OCI-LY7 (cell line): ENCODE data around the gene SIAE. TPM values are rescaled to one million over a fixed set of nuclear protein-coding genes. Genes with fewer than 3 reads are reported as not detected.

Experiments used
- BruUV-seq: library from RNA; stranded (reverse); fragments of 400-500 nt; replicated peaks from 2 replicates; lab custom pipeline; 2021; lab: Mats Ljungman, UMichigan
- CTCF ChIA-PET: fragments of 300-600 bp; sonication (Branson Sonifier 250); formaldehyde crosslinking; loops from one replicate; lab custom pipeline; 2022; ENCODE audit warnings: antibody characterized with exemption; ENCODE audit not compliant: unreplicated experiment; lab: Charles Lee
- POLR2A ChIA-PET: fragments of 300-600 bp; sonication (Branson Sonifier 250); formaldehyde crosslinking; loops from one replicate; lab custom pipeline; 2022; ENCODE audit warnings: antibody characterized with exemption; lab: Charles Lee
- DNase-seq: peaks from one replicate; pipeline ENCODE4 v3.0.0-alpha.2; 2015; ENCODE audit warnings: low spot score
- H2AFZ ChIP-seq: fragments of 200-600 bp; sonication (generic), shearing (Covaris generic); 2 replicates; pipeline ENCODE4 v1.6.1; 2014; ENCODE audit warnings: mild to moderate bottlenecking, antibody characterized with exemption, low read length, moderate library complexity
- H3K27ac ChIP-seq: fragments of 200-600 bp; sonication (generic); 2 replicates; pipeline ENCODE4 v1.5.1; 2014; ENCODE audit warnings: mixed run types, low read depth, mild to moderate bottlenecking, moderate library complexity, low read length, inconsistent platforms; ENCODE audit not compliant: poor library complexity, severe bottlenecking
- H3K36me3 ChIP-seq: fragments of 200-600 bp; sonication (generic); 2 replicates; pipeline ENCODE4 v1.6.1; 2014; ENCODE audit warnings: mild to moderate bottlenecking, antibody characterized with exemption, low read length, moderate library complexity, mixed read lengths; ENCODE audit not compliant: insufficient read depth
- H3K4me1 ChIP-seq: fragments of 200-600 bp; sonication (generic); 2 replicates; pipeline ENCODE4 v1.5.1; 2014; ENCODE audit warnings: mild to moderate bottlenecking, low read length; ENCODE audit not compliant: insufficient read depth, poor library complexity, severe bottlenecking
- H3K4me2 ChIP-seq: fragments of 200-600 bp; sonication (generic); 2 replicates; pipeline ENCODE4 v1.6.1; 2014; ENCODE audit warnings: mild to moderate bottlenecking, low read length
- H3K4me3 ChIP-seq: fragments of 200-600 bp; sonication (generic); 2 replicates; pipeline ENCODE4 v1.5.1; 2014; ENCODE audit warnings: mild to moderate bottlenecking, low read depth, low read length; ENCODE audit not compliant: poor library complexity, severe bottlenecking
- H3K79me2 ChIP-seq: fragments of 200-600 bp; sonication (generic); 2 replicates; pipeline ENCODE4 v1.6.1; 2016; ENCODE audit warnings: low read depth, mild to moderate bottlenecking, low read length, moderate library complexity, mixed read lengths; ENCODE audit not compliant: insufficient read depth
- H3K9me2 ChIP-seq: fragments of 200-600 bp; sonication (generic); 2 replicates; pipeline ENCODE4 v1.6.1; 2016; ENCODE audit warnings: mild to moderate bottlenecking, low read length, mixed read lengths; ENCODE audit not compliant: insufficient read depth
- H3K9me3 ChIP-seq: fragments of 200-600 bp; sonication (generic); 2 replicates; pipeline ENCODE4 v1.6.1; 2014; ENCODE audit warnings: mild to moderate bottlenecking, mixed run types, low read length, mixed read lengths
- H4K20me1 ChIP-seq: fragments of 200-600 bp; sonication (generic); 2 replicates; pipeline ENCODE4 v1.6.1; 2014; ENCODE audit warnings: mild to moderate bottlenecking, antibody characterized with exemption, low read length, moderate library complexity, mixed read lengths; ENCODE audit not compliant: insufficient read depth
- EZH2phosphoT487 ChIP-seq: fragments of 200-600 bp; sonication (generic); IDR thresholded peaks from 2 replicates; pipeline ENCODE4 v1.6.1; 2018; ENCODE audit warnings: low read depth, borderline replicate concordance, mild to moderate bottlenecking, mixed run types, antibody characterized with exemption, low read length, moderate library complexity, mixed read lengths
- intact Hi-C: fragments of 100-400 bp; cut with micrococcal nuclease; formaldehyde crosslinking; loops from one replicate; pipeline ENCODE4 v1.10.0; 2022; ENCODE audit not compliant: unreplicated experiment
- total RNA-seq, 2 experiments: library from RNA; depleted of rRNA in 1 of 2; stranded (reverse); fragments of >200 nt in 1 of 2; shearing (Covaris generic) in 1 of 2; gene quantifications; 2 replicates each; pipeline ENCODE4 v1.2.3, GENCODE V29; 2014 to 2022
- TF ChIP-seq, protein P1 (sequence below): fragments of 200-600 bp; sonication (generic); conservative IDR thresholded peaks from 2 replicates; pipeline ENCODE4 v1.5.1; 2014; ENCODE audit warnings: mild to moderate bottlenecking, antibody characterized with exemption, low read length, moderate library complexity, mixed read lengths

SIAE gene
- total RNA-seq, 2 experiments from 2014 or later, result 2.6 to 8.6 TPM

- Histone ChIP-seq H3K36me3 (no peaks in the 10 kb centered on the region), H2AFZ (no peak overlapping the region), H3K79me2 (no peaks in the 10 kb centered on the region), H3K4me1 (peaks cover 35% of the 10 kb centered on the region), H3K9me2 (no peaks in the 10 kb centered on the region), H3K27ac (no peak overlapping the region), H3K9me3 (peaks cover 5% of the 10 kb centered on the region; the same call in 1 of the 2 replicates), H3K4me2 (peak overlapping the region; percentile 60), H4K20me1 (no peaks in the 10 kb centered on the region), H3K4me3 (no peak overlapping the region)
- ChIA-PET CTCF (interaction anchor here (0.6 to 2.5 kb wide), 2 partner anchors 45 to 94 kb away, joined by 3 to 9 read pairs; partner anchors contain the start of gene ESAM), POLR2A (interaction anchor here (0.6 to 1.4 kb wide), 3 partner anchors 93 to 167 kb away, joined by 3 read pairs; partner anchors contain the start of gene ESAM)
- intact Hi-C loops, result loop anchor here (1.0 kb wide), 4 partner anchors 77 to 168 kb away; no protein-coding TSS in a partner anchor
- peak; percentile 59 for DNase-seq
- BruUV-seq, result no TSS peak
- TF ChIP-seq, protein P1, sequence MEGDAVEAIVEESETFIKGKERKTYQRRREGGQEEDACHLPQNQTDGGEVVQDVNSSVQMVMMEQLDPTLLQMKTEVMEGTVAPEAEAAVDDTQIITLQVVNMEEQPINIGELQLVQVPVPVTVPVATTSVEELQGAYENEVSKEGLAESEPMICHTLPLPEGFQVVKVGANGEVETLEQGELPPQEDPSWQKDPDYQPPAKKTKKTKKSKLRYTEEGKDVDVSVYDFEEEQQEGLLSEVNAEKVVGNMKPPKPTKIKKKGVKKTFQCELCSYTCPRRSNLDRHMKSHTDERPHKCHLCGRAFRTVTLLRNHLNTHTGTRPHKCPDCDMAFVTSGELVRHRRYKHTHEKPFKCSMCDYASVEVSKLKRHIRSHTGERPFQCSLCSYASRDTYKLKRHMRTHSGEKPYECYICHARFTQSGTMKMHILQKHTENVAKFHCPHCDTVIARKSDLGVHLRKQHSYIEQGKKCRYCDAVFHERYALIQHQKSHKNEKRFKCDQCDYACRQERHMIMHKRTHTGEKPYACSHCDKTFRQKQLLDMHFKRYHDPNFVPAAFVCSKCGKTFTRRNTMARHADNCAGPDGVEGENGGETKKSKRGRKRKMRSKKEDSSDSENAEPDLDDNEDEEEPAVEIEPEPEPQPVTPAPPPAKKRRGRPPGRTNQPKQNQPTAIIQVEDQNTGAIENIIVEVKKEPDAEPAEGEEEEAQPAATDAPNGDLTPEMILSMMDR, result peak; percentile 82
- TF ChIP-seq EZH2phosphoT487, result no peak
Observed at GRCh38 chr11:124669193-124669592, 4.3 kb downstream of the SIAE start.

- Histone ChIP-seq H3K4me2 (no peak overlapping the region), H3K79me2 (no peaks in the 10 kb centered on the region), H3K9me3 (peaks cover 5% of the 10 kb centered on the region; the same call in 1 of the 2 replicates), H3K36me3 (no peaks in the 10 kb centered on the region), H4K20me1 (no peaks in the 10 kb centered on the region), H2AFZ (no peak overlapping the region), H3K4me3 (no peak overlapping the region), H3K4me1 (peaks cover 30% of the 10 kb centered on the region), H3K27ac (no peak overlapping the region), H3K9me2 (no peaks in the 10 kb centered on the region)
- no peak for DNase-seq
- CTCF ChIA-PET, result no interaction called here
- POLR2A ChIA-PET, result interaction anchor here (0.5 kb wide), 1 partner anchor 1583 kb away, joined by 4 read pairs; no protein-coding TSS in a partner anchor
- BruUV-seq, result no TSS peak
- intact Hi-C loops, result no loop called here
- no peak for TF ChIP-seq EZH2phosphoT487
- TF ChIP-seq, protein P1, result no peak
Observed at GRCh38 chr11:124667601-124668000, 5.9 kb downstream of the SIAE start.

- TF ChIP-seq EZH2phosphoT487, result no peak
- TF ChIP-seq, protein P1, result no peak
- POLR2A ChIA-PET, result interaction anchor here (0.6 to 1.6 kb wide), 4 partner anchors 10 to 172 kb away, joined by 3 to 7 read pairs (median 4); partner anchors contain the start of genes SIAE and SPA17
- no peaks in the 10 kb centered on the region for H3K9me2 ChIP-seq
- H3K4me3 ChIP-seq, result no peak overlapping the region
- no peak overlapping the region for H3K27ac ChIP-seq
- H3K4me2 ChIP-seq, result no peak overlapping the region
- no peak overlapping the region for H2AFZ ChIP-seq
- H3K9me3 ChIP-seq, result no peaks in the 10 kb centered on the region
- H3K4me1 ChIP-seq, result no peaks in the 10 kb centered on the region
- 0 out of 2 replicates have a peak, but pooled peaks cover 3% of the 10 kb centered on the region for H3K36me3 ChIP-seq
- intact Hi-C loops, result no loop called here
- CTCF ChIA-PET, result interaction anchor here (1.0 kb wide), 1 partner anchor 83 kb away, joined by 4 read pairs; no protein-coding TSS in a partner anchor
- no peaks in the 10 kb centered on the region for H3K79me2 ChIP-seq
- no TSS peak for BruUV-seq
- H4K20me1 ChIP-seq, result no peaks in the 10 kb centered on the region
- DNase-seq, result no peak
Observed at GRCh38 chr11:124663861-124664260, 9.7 kb downstream of the SIAE start.
